Measurements from ENCODE around the gene SH3BP5L. TPM values are rescaled to one million over a fixed set of nuclear protein-coding genes. Genes with fewer than 3 reads are reported as not detected.
A peak's percentile ranks its signal among the peaks of the same experiment; 100 is the strongest.

The SH3BP5L gene
- total and polyA plus RNA-seq, 2 of the 8 experiments (the other 6 are each of a cell fraction or from before 2014, with no cell fraction given) = 20.2 to 28.4 TPM

DNA sequence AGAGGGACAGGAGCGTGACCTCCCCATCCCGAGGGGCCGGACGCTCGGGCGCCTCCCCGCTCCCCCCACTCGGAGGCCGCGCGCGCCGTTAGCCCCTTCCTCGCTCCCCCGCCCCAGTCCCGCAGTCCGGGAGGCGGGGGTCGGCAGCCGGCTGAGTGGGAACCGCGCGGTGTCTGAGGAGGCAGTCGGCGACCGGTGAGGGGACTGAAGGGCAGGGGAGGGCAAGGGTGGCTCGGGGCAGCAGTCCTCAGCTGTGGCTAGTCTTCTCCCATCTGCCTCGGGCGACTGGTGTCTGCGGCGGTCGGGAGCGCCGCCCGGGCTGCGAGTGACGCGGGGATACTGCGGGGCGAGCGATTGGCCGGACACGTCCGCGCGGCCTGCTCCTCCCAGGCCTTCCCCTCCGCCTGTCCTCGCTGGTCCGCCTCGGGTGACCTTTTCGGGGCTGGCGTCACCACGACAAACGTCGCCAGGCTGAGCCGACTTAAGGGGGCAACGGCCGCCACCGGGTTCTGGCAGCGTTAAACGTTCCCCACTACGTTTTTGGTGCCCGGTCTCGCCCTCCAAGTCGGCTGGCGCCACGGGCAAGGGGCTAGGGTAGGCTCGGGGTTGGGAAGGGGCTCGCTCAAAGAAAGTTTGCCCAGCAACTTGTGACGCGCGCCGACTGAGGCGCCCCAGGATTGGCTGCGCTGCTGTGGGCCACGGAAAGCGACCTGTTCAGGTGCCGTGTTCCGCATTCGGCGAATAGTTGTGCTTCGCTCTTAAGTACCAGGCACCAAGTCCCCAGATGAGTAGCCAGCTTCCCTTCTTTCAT lies 12.8 kb upstream of the SH3BP5L start (continued):
- TF ChIP-seq POLR2AphosphoS5 (IDR thresholded peaks at IDR 0.05; ENCODE audit: low read depth, low read length) (peak; percentile 75), RBBP5 (IDR thresholded peaks at IDR 0.05; ENCODE audit: borderline replicate concordance, low read depth, low read length) (peak; percentile 71; the same call in 1 of the 2 replicates), JUND (IDR thresholded peaks at IDR 0.05; ENCODE audit: low read length) (0 out of 2 replicates have a peak, but pooled peaks have one; percentile 27), SAP30 (IDR thresholded peaks at IDR 0.05; ENCODE audit: insufficient read depth, insufficient replicate concordance, low read length) (no peak), POLR2A (IDR thresholded peaks at IDR 0.05; ENCODE audit: control extremely low read depth in 1 of 2, low read depth in 2 of 2, low read length in 2 of 2) (peak; percentile 45 to 85; a peak in 2 of 3 replicates), SP2 (IDR thresholded peaks at IDR 0.05; ENCODE audit: low read length) (no peak), CREB1 (IDR thresholded peaks at IDR 0.05) (peak; percentile 96), TAF1 (IDR thresholded peaks at IDR 0.05; ENCODE audit: low read depth, low read length) (peak; percentile 58), EP300 (IDR thresholded peaks at IDR 0.05; ENCODE audit: borderline replicate concordance in 1 of 2, low read depth in 2 of 2, low read length in 2 of 2) (no peak), RFX5 (IDR thresholded peaks at IDR 0.05; ENCODE audit: borderline replicate concordance, low read depth, low read length) (peak; percentile 98), CTBP2 (IDR thresholded peaks at IDR 0.05; ENCODE audit: borderline replicate concordance, insufficient read depth, insufficient read length, low read length) (peak; percentile 55)

All from H1 (cell line).